Hindlimb muscle (tissue), 1 donor: Measurements from ENCODE around the gene OSBPL5. TPM values are rescaled to one million over a fixed set of nuclear protein-coding genes. Genes with fewer than 3 reads are reported as not detected.
A peak's percentile ranks its signal among the peaks of the same experiment; 100 is the strongest.

ENCODE experiments used
- DNase-seq: peaks from one replicate; pipeline ENCODE4 v3.0.0-alpha.2; 2013
- polyA plus RNA-seq: library from polyadenylated mRNA; unstranded; fragments of 120-200 nt; gene quantifications from one replicate; pipeline ENCODE4 v1.2.1, GENCODE V29; 2013; ENCODE audit not compliant: insufficient read length

Gene OSBPL5, protein sequence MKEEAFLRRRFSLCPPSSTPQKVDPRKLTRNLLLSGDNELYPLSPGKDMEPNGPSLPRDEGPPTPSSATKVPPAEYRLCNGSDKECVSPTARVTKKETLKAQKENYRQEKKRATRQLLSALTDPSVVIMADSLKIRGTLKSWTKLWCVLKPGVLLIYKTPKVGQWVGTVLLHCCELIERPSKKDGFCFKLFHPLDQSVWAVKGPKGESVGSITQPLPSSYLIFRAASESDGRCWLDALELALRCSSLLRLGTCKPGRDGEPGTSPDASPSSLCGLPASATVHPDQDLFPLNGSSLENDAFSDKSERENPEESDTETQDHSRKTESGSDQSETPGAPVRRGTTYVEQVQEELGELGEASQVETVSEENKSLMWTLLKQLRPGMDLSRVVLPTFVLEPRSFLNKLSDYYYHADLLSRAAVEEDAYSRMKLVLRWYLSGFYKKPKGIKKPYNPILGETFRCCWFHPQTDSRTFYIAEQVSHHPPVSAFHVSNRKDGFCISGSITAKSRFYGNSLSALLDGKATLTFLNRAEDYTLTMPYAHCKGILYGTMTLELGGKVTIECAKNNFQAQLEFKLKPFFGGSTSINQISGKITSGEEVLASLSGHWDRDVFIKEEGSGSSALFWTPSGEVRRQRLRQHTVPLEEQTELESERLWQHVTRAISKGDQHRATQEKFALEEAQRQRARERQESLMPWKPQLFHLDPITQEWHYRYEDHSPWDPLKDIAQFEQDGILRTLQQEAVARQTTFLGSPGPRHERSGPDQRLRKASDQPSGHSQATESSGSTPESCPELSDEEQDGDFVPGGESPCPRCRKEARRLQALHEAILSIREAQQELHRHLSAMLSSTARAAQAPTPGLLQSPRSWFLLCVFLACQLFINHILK
- 13.2 TPM for polyA plus RNA-seq

DNA sequence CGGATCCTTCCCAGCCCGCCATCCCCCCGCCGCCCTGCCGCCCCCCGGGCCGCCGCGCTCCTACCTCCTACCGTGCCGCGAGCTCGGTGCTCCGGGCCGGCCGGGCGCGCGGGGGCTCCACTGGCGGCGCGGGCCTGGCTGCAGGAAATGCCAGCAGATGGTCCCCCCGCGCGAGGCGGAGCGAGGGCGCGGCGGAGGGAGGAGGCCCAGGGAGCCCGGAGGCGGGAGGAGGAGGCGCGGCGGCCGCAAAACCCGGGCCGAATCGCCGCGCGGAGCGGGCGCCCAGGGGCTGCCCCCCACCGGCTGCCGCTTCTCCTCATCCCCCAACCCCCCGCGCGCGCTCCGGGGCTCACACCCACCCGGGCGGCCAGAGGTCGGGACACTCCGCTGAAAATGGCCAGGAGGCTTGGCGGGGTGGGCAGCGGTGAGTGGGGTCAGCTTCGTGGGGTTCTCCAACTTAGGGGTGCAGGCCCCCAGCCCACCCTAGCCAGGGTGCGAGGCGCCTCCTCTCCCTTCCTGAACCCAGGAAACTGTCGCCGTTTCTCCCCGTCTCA, at the start of gene OSBPL5:
TSS of gene OSBPL5 (minus strand) at position 159 of the 554 bp plus-strand sequence. CDS start 36,162 bp downstream, outside the sequence.
- peak; percentile 81 for DNase-seq

DNA sequence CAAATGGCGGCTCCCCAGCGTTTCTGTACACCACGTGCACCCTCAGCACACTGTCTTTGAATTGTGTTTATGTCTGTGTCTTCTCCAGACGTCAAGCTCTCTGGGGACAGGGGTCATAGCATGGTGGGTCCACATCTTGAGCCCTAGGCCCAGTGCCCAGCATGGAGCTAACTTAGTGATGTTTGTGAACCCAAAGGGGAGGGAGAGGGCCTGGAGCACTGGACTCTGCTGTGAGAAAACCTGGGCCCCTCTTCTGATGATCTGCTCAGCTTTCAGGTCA, 49.2 kb upstream of the OSBPL5 start:
- no peak for DNase-seq

DNA sequence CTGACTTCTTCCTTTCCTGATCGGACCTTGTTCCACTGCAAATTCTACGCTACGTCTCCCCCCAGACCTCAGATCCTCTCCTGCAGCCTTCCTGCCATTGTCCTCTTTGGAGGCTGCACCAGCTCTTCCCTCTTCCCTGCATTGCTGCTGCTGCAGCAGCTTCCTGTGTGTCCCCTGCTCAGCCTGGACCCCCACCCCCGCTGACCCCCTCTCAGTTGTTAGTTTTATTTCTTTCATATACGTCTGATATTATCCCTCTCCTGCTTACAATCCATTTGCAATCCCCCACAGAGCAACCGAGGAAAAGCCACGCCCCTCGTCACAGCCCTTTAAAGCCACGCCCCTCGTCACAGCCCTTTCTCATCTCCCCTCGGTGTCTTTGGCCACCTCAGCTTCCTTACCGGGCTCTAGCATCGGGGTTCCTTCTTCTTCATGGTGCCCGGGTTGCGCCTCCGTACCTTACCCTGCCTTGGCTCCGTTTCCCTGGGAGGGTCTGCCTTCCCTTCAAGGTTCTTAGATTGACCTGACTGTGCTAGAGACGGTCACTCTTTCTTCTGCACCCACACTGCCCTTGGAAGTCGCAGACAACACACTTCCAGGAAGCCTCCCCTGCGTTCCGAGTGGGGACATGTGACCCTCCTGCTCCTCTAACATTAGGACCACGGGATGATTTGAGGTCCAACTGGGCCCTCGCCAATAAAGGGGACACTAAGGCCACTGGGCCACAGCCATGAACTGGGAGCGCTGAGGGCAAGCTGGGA, 48.7 kb upstream of the OSBPL5 start:
- no peak for DNase-seq

DNA sequence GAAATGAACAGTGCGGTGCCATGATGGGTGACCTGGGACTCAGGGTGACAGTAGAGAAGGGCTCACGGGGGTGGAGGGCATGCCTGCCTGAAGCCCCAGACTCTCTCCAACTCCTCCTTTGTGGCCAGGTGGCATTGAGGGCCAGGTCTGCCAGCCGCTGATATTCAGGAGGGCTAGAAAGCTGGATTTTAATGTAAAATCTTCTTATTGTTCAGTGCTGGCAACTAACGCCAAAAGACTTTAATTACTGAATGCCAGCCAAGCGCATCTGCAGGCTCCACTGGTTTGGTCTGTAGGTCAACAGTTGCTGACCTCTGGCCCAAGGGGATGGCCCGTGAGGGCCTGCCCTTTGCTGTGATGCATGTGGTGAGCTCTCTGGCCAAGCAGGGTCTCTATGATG, 43.2 kb upstream of the OSBPL5 start:
- no peak for DNase-seq

DNA sequence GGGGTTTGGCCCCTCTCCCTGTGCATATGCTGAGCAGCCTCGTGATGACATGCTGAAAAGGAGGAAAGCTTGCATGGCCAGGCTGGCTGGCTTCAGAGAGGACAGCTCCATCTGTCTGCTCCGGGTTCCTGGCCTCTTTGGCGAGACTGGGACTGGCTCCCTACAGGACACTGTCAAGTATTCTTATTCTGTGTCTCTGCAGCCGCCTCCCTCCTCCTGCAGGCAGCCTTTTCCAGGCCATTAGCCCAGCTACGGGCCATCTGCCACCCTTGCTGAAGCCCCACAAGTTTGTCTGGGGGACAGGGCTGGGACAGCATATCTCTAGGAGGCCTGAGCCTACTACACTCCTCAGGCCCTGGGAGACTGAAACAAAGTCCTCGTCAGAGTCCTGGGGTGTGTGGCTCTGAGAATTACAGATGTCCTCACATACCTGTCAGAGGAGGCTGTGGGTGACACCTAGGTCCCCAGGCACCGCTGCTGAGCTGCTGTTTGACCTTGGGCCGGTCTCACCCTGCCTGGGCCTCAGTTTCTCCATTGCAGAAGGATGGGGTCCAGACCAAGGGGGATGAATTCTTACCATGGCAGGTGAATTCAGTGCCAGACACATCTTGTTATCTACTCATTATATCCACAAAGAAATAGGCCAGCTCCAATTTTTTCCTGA, 42.5 kb upstream of the OSBPL5 start:
- no peak for DNase-seq

DNA sequence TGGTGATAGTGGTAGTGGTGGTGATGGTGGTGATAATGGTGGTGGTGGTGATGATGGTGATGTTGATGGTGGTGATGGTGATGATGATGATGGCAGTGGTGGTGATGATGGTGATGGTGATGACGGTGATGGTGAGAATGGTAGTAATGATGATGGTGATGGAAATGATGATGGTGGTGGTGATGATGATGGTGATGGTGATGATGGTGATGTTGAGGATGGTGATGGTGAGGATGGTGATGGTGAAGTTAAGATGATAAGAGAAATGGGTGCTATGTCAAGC, 41.8 kb upstream of the OSBPL5 start:
- DNase-seq, result no peak

DNA sequence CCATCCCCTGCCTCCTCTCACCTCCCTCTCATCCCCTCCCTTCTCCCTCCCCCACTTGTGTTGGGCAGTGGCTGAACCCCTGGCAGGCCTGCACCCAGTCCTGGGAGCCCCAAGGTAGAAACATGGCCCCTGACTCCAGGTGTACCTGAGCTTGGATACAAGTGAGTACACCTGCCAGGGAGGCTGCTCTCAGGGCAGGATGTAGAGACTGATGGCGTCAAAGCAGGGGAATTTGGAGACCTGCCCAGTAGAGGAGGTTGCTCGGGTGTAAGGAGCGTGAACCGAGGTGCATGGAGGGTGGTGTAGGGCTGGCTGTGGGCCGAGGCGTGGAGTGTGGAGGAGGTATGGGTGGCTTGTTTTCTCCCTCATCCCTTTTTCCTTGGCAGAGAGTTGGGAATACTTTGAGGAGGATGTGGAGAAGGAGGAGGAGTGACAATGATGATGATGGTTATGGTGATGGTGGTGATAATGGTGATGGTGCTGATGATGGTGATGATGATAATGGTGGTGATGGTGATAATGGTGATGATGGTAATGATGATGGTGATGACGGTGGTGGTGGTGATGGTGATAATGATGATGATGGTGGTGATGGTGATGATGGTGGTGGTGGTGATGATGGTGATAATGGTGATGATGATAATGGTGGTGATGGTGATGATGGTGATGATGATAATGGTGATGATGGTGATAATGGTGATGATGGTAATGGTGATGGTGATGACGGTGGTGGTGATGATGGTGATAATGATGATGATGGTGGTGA, 41.2 kb upstream of the OSBPL5 start:
- DNase-seq, result no peak

DNA sequence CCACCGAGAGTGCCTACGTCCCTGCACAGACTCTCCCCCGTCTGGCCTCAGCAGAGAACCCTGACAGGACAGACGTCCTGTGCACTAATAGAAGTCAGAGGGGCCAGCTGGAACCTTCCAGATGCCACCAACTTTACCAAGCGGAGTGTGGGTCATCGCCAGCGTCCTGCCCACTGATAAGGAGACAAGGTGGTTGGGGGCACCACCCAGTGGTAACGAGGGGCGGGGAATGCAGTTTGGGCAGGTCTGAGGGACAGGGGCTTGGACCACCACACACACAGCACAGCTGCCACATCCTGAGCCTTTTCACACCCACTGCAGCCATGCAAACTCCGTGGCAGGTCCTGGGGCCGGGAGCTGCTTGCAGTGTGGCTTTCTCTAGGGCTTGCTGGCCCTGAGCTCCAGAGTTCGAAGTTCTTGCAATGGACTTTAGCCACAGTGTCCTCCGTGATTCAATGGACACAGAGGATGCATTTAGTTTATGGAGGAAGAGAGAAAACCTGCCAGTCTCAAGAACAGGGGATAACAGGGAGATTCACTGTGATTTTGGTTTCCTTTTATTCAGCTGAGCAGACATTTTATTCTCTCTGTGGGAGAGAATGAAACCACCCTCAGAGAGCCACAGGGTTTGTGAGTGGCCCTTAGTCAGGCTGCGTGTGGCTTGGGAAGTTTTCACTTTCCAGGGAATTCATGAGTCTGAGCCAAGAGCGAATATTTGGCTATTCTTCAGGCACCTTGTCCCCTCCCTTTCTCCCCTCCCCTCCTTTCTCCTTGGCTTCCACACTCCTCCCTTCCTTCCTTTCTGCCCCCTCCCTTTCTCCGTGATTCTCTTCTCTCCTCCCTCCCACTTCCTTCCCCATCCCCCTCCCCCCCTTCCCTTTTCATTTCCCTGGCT, 40.4 kb upstream of the OSBPL5 start:
- no peak for DNase-seq

DNA sequence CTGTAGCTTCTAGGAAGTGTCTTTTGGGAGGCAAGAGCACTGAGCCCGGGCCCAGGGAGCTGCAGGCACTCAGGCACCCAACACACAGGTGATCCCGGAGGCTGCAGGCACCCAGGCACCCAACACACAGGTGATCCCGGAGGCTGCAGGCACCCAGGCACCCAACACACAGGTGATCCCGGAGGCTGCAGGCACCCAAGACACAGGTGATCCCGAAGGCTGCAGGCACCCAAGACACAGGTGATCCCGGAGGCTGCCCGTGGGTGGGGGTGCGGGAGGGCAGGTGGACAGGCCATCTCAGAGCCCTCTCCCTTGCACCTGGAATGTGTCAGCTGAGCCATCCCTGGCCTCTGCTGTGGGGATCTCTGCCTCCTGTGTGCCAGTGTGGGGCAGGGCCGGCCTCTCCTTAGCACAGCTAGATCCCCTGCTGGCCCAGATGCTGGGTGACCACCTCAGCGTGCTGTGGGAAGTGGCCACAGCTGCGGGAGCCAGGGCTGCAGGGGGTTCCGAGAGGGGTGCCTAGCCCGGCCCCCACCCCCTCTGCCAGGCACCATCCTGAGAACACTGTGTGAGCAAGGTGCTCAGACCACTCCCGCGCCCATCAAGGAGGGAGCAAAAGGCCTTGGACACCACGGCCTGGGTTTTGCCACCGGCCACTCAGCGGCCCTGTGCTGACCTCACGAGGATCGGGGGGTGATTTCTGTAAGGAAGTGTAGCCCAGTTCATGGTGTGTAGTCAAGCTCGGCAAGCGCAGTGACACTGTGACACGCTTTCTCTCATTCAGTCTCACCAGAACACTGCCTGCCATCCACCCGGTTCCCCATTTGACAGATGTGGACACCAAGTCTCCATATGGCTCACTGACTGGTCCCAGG, 39.3 kb upstream of the OSBPL5 start:
- no peak for DNase-seq

DNA sequence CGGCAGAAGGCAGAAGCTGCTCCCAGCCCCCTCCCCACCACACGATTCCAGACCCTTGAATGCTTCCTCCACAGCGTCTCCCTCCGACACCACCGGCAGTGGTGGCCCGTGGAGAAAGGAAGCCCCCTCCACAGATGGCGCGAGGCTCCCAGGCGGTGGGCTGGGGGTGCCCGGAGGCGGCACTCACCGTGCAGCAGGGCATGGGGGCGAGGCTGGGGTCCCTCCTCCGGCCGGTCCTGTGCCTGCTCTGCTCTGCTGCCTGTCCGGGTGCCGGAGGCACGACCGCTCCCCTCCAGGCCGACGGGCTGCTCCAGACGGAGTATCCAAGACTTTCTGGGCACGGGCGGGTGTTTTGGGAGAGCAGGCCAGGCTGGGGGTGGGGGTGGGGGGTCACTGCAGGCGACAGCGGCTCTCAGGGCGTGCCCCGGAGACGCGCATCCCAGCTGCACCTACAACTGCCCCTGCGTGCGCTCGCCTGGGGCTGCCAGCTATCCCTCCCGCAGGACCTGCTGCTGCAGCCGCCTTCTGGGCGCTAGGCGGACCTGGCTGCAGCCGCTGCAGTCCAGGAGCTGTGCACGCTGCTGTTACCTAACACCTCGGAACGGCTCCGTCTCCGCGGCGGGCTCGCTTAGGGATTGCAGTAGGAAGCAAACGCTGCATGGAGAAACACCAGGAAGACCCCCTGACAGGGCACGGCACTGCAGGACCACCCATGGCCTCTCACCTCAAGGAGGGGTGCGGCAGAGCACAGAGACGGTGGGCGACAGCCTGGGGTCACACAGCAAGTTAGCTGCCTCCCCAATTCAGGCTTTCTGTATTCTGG, 38.3 kb upstream of the OSBPL5 start:
- no peak for DNase-seq

DNA sequence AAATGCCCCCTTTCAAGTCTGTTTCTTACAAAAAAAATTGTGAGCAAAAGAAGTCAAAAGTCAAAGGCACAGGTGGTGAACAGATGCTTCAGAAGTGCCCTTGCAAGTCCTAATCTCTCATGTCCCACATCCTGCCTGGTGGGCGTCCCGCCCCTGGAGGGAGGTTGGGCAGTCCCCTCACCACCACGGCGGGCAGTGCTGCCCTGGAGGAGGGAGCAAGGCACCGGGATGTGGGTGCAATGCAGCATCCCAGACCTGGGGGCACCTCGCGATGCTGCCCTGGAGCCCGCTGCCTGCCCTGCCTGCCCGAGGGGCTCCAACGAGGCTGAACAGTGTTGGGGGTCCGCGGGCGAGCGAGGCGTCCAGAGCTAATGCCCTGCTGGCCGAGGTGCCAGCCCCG, 37.6 kb upstream of the OSBPL5 start:
- DNase-seq, result no peak

DNA sequence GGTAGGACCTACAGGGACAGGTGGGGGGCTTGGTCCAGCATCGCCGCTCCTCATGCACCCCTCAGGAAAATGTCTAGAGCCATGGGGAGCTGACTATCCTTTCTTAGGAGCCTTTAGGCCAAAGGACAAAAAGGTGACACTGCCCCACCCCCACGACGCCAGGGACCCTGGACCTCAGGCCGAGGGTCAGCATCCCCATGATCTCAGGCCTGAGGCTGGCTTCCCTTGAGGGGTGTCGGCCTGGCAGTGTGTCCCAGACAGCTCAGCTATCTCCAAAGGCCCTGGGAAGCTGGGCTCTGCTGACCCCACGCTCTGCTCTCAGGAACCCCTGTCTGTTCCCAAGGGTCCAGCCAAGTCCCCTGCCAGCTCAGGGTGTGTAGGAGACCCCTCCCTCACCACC, 37.2 kb upstream of the OSBPL5 start:
- no peak for DNase-seq

DNA sequence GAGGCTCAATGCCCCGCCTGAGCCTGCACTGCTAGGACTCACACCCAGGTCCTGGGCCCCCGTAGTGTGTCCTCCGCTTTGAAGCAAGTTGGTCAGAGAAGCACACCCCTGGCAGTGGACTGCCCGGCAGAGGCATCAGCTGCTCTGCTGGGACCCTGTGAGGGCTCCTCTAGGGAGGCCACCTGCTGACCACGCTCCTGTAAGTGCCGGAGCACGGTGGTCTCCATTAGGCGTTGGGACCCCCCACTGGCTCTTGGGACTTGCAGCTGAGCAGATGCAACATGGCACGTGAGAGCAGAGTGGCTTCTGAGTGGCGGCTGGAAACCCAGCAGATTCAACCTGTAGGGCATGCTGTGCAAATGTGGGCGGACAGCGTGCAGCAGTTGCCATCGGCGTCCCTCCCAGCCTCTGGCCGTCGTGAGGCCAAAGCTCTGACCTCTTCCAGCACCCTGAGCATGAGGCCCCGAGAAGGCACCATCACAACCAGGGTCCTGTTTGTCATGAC, 36.6 kb upstream of the OSBPL5 start:
- DNase-seq, result no peak

DNA sequence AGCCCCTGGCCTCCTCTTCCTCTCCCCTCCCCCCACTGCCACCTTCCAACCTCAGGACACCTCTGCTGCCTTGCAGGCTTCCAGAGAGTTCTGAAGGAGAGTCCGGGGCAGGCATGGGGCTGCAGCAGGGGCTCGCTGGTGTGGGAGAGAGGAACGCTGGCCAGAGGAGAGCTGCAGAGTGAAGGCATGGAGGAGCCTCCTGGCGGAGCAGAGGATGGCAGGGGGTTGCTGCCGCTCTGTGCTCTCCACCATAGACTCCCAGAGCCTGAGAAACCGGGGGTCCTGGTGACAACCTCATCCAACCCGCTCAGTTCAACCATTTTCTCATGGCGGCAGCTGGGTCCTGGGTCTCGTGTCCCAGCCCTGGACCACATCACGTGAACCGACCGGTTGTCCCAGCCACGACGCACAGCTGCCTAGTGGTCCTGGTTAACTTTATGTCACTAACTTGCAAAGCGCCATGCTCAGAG, 36.0 kb upstream of the OSBPL5 start:
- DNase-seq, result no peak

DNA sequence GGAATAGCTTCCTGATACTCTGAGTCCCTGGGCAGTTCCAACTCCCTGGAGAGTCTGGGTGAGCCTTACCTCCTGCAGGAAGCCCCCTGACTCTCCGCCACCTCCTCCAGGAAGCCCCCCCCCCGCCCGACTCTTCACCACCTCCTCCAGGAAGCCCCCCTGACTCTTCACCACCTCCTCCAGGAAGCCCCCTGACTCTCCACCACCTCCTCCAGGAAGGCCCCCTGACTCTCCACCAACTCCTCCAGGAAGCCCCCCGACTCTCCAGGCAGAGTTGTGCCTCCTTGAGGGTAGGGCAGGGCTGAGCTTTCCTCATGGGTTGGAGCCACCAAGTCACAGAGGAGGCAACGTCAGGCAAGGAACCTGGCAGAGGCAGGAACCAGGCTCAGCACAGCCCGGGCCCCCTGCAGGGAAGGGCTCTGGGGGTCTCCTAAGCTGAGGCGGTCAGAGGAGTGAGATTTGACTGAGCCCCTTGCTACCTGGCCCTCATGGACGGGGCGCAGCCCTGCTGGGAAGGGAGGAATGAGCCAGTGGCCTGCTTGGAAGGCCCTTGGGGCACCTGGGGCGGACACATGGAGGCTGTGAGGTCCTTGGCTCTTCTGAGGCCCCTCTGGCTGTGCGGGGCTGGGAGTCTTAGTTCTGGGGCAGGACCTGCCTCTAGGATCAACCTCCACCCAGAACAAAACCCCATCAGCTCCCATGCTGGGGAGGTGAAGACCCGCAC, 35.4 kb upstream of the OSBPL5 start:
- no peak for DNase-seq

DNA sequence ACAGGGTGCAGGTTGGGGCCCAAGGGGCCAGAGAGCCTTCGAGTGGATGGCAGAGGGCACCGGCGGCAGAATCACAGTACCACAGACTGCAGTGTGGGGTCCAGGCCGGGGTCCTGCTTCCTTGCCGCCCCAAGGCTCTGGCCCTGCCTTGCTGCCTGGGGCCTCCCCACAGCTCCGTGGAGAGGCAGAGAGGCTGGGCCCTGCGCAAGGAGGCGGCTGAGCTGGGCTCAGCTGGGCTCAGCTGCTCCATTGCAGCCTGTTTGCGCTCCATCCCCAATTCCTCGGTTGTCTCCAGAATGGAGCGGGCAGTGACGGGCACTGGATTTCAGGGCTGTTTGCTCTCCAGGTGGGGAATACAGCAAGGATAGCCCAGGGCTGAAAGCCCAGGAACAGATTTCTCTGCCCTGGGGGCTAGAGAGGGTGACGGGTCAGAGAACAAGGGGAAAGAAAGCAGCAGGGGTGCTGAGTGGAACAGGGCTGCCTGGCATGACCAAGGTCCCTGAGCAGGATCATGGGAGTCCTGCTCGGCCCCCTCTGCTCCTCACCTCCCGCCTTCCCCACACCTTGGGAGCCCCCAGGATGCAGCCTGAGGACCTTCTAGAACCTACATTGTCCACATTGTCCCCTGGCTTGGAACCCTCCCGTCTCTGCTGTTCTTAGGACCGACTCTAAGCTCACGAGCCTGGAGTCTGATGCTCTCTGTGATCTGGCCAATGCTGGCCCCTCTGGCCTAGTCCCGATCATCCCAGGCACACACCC, 34.6 kb upstream of the OSBPL5 start:
- DNase-seq, result no peak

DNA sequence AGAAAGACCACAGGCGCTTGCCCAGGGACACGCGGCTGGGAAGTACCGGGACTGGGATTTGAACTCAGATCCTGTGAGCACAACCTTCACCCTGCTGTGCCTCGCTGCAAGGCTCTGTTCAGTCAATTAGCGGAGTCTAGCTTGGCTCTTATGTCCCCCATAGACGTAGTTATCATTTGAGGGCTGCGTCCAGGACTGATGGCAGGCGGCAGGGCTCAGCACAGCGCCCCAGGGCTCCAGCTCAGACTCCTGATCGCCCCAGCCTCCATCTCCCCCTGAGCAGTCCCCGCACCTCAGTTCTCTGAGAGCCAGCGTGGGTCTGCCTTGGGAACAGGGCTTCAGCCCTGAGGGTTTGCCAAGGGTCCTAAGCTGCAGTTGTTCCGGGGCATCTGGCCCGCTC, 33.7 kb upstream of the OSBPL5 start:
- no peak for DNase-seq
